Gastrocnemius medialis (tissue), 4 donors: Measurements from ENCODE around the gene CDHR4. TPM values are rescaled to one million over a fixed set of nuclear protein-coding genes. Genes with fewer than 3 reads are reported as not detected.
"Not testable (repeated sequence)": the region's sequence is repeated elsewhere in the genome, so short reads cannot be mapped to it uniquely, and the experiment has no call there.

ENCODE experiments used
- ATAC-seq, 2 donors: fragments of 150-250 bp; one replicate each; pipeline ENCODE4 v1.9.1; 2016
- DNase-seq, 2 donors: peaks; one replicate each; pipeline ENCODE4 v3.0.0-alpha.2; 2019
- H3K27ac ChIP-seq, 4 donors: fragments of 200-600 bp; sonication (generic); 1 replicate in 1 of 4; 2 replicates in 3 of 4; pipeline ENCODE4 v1.5.1; 2016 to 2018; ENCODE audit warnings: mild to moderate bottlenecking in 2 of 4, moderate library complexity in 1 of 4
- H3K27me3 ChIP-seq, 3 donors: fragments of 200-600 bp; sonication (generic) in 2 of 3; 1 replicate in 1 of 3; 2 replicates in 2 of 3; pipeline versions ENCODE4 v1.5.1 to v1.6.0; 2016 to 2019; ENCODE audit warnings: mild to moderate bottlenecking in 1 of 3, moderate library complexity in 1 of 3
- H3K36me3 ChIP-seq, 2 donors: fragments of 200-600 bp; sonication (generic) in 1 of 2; one replicate each; pipeline ENCODE4 v1.5.1; 2017 to 2018
- H3K4me1 ChIP-seq, 2 donors: fragments of 200-600 bp; sonication (generic) in 1 of 2; one replicate each; pipeline ENCODE4 v1.5.1; 2016 to 2017; ENCODE audit warnings: mild to moderate bottlenecking in 2 of 2
- H3K4me3 ChIP-seq, 4 donors: fragments of 200-600 bp; sonication (generic) in 3 of 4; 1 replicate in 1 of 4; 2 replicates in 3 of 4; pipeline ENCODE4 v1.5.1; 2016 to 2019; ENCODE audit warnings: mild to moderate bottlenecking in 2 of 4
- H3K9me3 ChIP-seq, 3 donors: fragments of 200-600 bp; sonication (generic) in 2 of 3; 1 replicate in 1 of 3; 2 replicates in 2 of 3; pipeline ENCODE4 v1.5.1; 2016 to 2019
- POLR2A ChIP-seq, 2 donors: fragments of 450-650 bp; IDR thresholded peaks; one replicate each; pipeline ENCODE4 v1.6.1; 2017; ENCODE audit warnings: antibody characterized with exemption in 2 of 2, mild to moderate bottlenecking in 2 of 2, moderate library complexity in 2 of 2
- in situ Hi-C, 4 donors: fragments of 200-750 bp; cut with MboI; loops; one replicate each; pipeline versions ENCODE4 v1.15.0 to v1.8.0; 2017; ENCODE audit warnings: low sequenced_read_pairs in 4 of 4
- intact Hi-C: fragments of 100-400 bp; cut with DNase I; formaldehyde crosslinking; loops from one replicate; pipeline ENCODE4 v1.15.1; 2023; ENCODE audit warnings: low total_unique reads
- total RNA-seq, 4 donors: library from RNA; depleted of rRNA; stranded (reverse); fragments of >200 nt; gene quantifications; one replicate each; pipeline versions ENCODE4 v1.1.0 to v1.2.3, GENCODE V29; 2016
- TF ChIP-seq, protein P1 (sequence below), 5 experiments: fragments of 450-650 bp in 3 of 5; fragments of 200-600 bp in 2 of 5; sonication (generic) in 2 of 5; IDR thresholded peaks in 4 of 5; conservative IDR thresholded peaks in 1 of 5; 1 replicate in 4 of 5; 2 replicates in 1 of 5; pipeline ENCODE4 v1.5.1; 2016 to 2019; ENCODE audit warnings: antibody characterized with exemption in 5 of 5, mild to moderate bottlenecking in 3 of 5, moderate library complexity in 3 of 5

Gene CDHR4
- total RNA-seq, 4 donors from 2014 or later = not detected

DNA sequence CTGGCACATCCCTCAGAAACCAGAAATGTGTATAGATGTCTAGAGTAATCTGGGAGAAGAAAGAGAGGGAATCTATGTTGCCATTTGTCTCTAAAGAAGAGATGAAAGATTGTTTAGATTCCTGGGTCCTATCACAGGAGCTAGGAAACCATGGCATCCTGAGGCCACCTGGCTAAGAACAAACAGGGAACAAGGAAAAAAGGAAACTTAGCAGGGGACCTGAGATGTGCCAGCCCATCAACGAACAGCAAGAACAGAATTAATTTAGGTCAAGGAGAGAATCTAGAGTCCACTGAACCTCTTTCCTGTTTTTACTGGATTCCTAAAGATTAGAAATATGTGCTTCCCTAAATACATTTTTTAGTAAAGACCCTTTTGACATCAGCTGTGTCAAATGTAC lies 43.6 kb downstream of the CDHR4 start:
- ATAC-seq (no peak), DNase-seq (no peak)

DNA sequence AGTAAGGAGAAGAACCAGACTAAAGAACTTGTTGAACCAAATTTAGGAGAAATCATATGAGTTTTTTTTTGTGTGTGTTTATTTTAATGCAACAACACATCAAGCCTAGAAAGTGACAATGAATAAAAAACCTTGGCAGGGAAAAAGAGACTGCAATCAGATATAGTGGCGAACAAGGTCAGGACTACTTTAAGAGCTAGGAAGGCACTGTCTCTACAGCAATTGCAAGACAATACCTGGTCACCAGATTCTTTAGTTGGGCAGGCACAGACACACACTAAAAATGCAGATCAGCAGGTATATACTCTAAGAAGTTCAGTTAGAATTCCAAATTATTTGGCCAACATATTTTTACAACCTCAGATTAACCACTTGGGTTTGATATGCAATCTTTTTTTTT lies 45.1 kb downstream of the CDHR4 start:
- DNase-seq (no peak), ATAC-seq (peak; percentile 60 to 63)
- TF ChIP-seq, protein P1, sequence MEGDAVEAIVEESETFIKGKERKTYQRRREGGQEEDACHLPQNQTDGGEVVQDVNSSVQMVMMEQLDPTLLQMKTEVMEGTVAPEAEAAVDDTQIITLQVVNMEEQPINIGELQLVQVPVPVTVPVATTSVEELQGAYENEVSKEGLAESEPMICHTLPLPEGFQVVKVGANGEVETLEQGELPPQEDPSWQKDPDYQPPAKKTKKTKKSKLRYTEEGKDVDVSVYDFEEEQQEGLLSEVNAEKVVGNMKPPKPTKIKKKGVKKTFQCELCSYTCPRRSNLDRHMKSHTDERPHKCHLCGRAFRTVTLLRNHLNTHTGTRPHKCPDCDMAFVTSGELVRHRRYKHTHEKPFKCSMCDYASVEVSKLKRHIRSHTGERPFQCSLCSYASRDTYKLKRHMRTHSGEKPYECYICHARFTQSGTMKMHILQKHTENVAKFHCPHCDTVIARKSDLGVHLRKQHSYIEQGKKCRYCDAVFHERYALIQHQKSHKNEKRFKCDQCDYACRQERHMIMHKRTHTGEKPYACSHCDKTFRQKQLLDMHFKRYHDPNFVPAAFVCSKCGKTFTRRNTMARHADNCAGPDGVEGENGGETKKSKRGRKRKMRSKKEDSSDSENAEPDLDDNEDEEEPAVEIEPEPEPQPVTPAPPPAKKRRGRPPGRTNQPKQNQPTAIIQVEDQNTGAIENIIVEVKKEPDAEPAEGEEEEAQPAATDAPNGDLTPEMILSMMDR (IDR thresholded peaks at IDR 0.05 in 4 of 5, conservative IDR thresholded peaks at IDR 0.05 in 1 of 5) = no peak
- TF ChIP-seq POLR2A (IDR thresholded peaks at IDR 0.05) = no peak
- in situ Hi-C loops (no loop called here), intact Hi-C loops (no loop called here)
- peak overlapping the region in 1 of 4 donors; percentile 10 for H3K27ac ChIP-seq
- no peaks in the 10 kb centered on the region for H3K9me3 ChIP-seq
- H3K27me3 ChIP-seq = no peaks in the 10 kb centered on the region
- H3K4me3 ChIP-seq = no peak overlapping the region
- no peaks in the 10 kb centered on the region for H3K36me3 ChIP-seq
- H3K4me1 ChIP-seq = peaks cover 48 to 61% of the 10 kb centered on the region in 2 donors

More for the DNA sequence above, 43.6 kb downstream of the CDHR4 start:
- H3K36me3 ChIP-seq = no peaks in the 10 kb centered on the region
- intact Hi-C loops (no loop called here), in situ Hi-C loops (no loop called here)
- peaks cover 48 to 53% of the 10 kb centered on the region in 2 donors for H3K4me1 ChIP-seq
- no peaks in the 10 kb centered on the region for H3K27me3 ChIP-seq
- TF ChIP-seq, protein P1 (IDR thresholded peaks at IDR 0.05 in 4 of 5, conservative IDR thresholded peaks at IDR 0.05 in 1 of 5) = no peak
- H3K27ac ChIP-seq = no peak overlapping the region
- H3K4me3 ChIP-seq = no peak overlapping the region
- no peaks in the 10 kb centered on the region for H3K9me3 ChIP-seq

DNA sequence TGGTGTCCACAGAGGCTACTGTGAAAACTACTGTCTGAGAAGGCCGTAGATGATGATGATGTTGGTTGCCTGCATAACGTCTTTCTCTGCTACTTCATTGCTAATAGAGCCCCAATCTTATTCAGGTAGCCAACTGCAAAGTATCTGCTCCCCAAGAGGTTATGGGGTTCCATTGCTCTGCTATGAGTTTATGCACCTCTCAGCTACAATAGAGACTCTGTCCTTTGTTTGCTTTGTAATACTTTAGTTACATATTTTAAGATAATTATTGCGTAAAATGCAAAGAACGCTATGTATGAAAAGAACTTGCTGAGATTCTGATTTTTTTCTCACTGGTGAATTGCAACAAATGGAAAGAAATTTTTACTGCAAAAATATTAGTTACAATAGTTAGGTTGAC lies 48.2 kb downstream of the CDHR4 start:
- Histone ChIP-seq H3K27ac (no peak overlapping the region), H3K9me3 (no peaks in the 10 kb centered on the region), H3K36me3 (peaks cover 2 to 13% of the 10 kb centered on the region in 2 donors), H3K4me1 (peaks cover 25 to 34% of the 10 kb centered on the region in 2 donors), H3K27me3 (no peaks in the 10 kb centered on the region), H3K4me3 (no peak overlapping the region)
- in situ Hi-C loops = no loop called here
- no peak for DNase-seq
- intact Hi-C loops = no loop called here
- no peak for TF ChIP-seq POLR2A (IDR thresholded peaks at IDR 0.05)
- TF ChIP-seq, protein P1 (IDR thresholded peaks at IDR 0.05 in 4 of 5, conservative IDR thresholded peaks at IDR 0.05 in 1 of 5) = no peak
- ATAC-seq = no peak

DNA sequence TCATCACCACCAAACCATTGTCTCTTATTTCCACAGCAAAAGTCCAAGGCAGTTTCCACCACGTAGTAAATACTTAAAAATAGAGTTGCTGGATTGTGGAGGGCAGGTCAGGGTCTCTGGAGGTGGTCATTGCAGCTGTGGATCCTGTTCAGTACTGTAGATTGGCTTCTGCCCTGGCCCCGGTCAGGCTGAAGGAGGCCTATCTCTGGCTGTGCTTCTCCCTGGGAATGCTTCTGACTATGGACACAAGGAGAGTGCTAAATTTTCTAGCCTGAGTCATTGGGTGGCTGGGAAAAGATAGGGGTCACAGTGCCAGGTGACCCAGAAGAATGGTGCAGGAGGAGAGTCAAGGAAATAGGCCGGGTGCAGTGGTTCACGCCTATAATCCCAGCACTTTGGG lies 49.6 kb downstream of the CDHR4 start:
- H3K27me3 ChIP-seq = no peaks in the 10 kb centered on the region
- DNase-seq = no peak
- in situ Hi-C loops = no loop called here
- H3K27ac ChIP-seq = peak overlapping the region in 2 of 4 donors; percentile 54 to 59
- TF ChIP-seq POLR2A (IDR thresholded peaks at IDR 0.05) = no peak
- TF ChIP-seq, protein P1 (IDR thresholded peaks at IDR 0.05 in 4 of 5, conservative IDR thresholded peaks at IDR 0.05 in 1 of 5) = no peak
- no peak overlapping the region for H3K4me3 ChIP-seq
- H3K36me3 ChIP-seq = peaks cover 2 to 13% of the 10 kb centered on the region in 2 donors
- peak; percentile 32 to 68 for ATAC-seq
- intact Hi-C loops = no loop called here
- H3K9me3 ChIP-seq = no peaks in the 10 kb centered on the region
- H3K4me1 ChIP-seq = peaks cover 14 to 23% of the 10 kb centered on the region in 2 donors

- ATAC-seq, intact Hi-C loops: not testable (repeated sequence)
Observed at GRCh38 chr3:49748874-49749273, 50.8 kb downstream of the CDHR4 start.

More at GRCh38 chr3:49748874-49749273, 50.8 kb downstream of the CDHR4 start:
- DNase-seq, H3K27ac ChIP-seq, H3K9me3 ChIP-seq, H3K4me3 ChIP-seq, H3K27me3 ChIP-seq, in situ Hi-C loops: not testable (repeated sequence)
- H3K4me1 ChIP-seq = peaks cover 3 to 13% of the 10 kb centered on the region in 2 donors
- H3K36me3 ChIP-seq = peaks cover 2 to 13% of the 10 kb centered on the region in 2 donors
